Lower leg skin (tissue), 3 donors: ENCODE data around the gene DPPA4.

Source experiments
- CTCF ChIP-seq, 3 donors: fragments of 450-650 bp; IDR thresholded peaks; one replicate each; pipeline ENCODE4 v1.5.1; 2016; ENCODE audit warnings: antibody characterized with exemption in 3 of 3, mild to moderate bottlenecking in 3 of 3, moderate library complexity in 2 of 3
- POLR2A ChIP-seq, 2 donors: fragments of 450-650 bp; IDR thresholded peaks; one replicate each; pipeline ENCODE4 v1.6.1; 2016 to 2017; ENCODE audit warnings: antibody characterized with exemption in 2 of 2, mild to moderate bottlenecking in 1 of 2, moderate library complexity in 1 of 2

DNA sequence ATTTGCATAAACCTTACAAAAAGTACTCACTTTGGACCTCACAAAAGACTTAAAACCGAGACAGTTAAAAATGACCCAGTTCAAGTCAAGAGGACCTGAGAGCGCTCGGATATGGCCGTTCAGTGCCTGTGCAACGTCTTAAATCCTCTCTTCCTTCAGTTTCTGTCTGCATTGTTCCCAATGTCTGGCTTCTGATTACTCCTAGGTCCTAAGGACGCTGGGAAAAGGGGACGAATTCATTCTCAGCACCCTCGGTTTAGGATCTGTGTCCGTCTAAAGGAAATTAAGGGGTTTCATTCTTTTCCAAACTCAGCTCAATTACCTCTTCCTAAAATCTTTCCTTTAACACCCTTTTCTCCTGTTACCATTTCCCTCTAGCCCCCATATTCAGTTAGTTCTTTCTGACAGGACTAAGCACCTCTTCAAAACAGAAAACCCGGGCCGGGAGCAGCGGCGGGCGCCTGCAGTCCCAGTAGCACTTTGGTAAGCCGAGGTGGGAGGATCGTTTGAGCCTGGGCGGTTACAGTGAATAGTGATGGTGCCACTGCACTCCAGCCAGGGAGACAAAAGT, 970 bp downstream of the DPPA4 start:
- no peak for TF ChIP-seq CTCF (IDR thresholded peaks at IDR 0.05)
- no peak for TF ChIP-seq POLR2A (IDR thresholded peaks at IDR 0.05)
